Measurements from ENCODE around the gene MSX1.
A peak's percentile ranks its signal among the peaks of the same experiment; 100 is the strongest.

MSX1 gene

DNA sequence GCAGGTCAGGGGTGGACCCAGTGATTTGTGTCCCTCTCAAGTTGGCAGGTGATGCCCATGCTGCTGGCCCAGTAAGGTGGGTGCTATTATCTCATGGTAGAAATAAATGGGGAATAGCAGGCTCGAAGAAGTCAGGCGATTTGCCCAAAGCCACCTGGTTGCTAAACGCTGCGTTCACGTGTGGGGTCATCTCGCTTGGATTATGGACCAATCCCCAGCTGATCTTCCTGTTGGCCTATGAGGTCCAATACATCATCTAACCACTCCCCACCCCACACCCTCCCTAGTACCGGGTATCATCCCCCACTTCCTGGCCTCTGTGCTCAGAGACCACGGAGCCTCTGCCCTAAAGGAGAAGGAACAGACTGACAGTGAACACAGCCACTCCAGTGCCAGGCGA, 18.3 kb upstream of the MSX1 start:
- no peak for DNase-seq

GRCh38 chr4:4842476-4843441, 16.7 kb upstream of the MSX1 start:
- peak in 1 of 5 experiments; percentile 55 for DNase-seq

DNA sequence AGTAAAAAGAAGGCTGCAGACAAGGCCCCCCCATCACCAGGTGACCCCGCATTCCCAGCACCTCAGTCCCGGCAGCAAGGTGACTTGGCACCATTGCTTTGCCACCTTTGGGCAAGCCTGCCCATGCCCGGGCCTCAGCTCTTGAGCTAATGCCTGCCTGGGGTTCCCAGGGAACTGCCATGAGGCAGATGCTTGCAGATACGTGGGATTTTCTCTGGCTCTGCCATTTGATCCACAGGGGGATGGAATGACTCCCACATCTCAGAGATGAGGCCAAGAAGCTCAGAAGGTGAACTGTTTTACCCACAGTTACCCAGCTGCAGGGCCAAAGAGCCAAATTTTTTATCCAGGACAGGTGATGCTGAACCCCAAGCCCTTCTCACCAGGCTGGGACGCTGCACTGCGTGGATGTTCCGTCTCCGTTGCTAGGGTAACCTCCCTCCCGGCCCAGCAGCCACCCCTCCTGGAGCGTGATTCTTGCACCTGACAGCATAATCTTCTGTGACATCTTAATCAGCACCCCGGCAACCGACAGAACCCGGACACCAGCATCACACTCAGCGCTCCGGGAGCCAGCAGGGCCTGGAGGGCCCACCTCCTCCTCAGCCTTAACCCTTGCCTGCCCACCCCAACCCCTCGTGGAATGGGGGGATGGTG, 15.7 kb upstream of the MSX1 start:
- DNase-seq = no peak

DNA sequence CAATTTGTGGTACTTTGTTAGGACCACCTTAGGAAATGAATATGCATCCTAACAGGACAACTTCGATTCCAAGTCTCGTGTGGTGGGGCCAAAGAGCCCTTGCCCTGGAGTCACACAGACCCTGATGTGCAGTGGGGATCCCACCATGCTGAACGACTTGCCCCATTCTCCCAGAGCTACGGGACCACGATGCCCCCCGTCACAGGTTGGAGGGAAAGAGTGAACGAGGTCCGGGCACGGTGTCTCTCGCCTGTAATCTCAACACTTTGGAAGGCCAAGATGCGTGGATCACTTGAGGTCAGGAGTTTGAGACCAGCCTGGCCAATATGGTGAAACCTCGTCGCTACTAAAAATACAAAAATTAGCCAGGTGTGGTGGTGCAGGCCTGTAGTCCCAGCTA, 14.4 kb upstream of the MSX1 start:
- no peak for DNase-seq

- DNase-seq = no peak
Measured at GRCh38 chr4:4847011-4847410, 12.5 kb upstream of the MSX1 start.

DNA sequence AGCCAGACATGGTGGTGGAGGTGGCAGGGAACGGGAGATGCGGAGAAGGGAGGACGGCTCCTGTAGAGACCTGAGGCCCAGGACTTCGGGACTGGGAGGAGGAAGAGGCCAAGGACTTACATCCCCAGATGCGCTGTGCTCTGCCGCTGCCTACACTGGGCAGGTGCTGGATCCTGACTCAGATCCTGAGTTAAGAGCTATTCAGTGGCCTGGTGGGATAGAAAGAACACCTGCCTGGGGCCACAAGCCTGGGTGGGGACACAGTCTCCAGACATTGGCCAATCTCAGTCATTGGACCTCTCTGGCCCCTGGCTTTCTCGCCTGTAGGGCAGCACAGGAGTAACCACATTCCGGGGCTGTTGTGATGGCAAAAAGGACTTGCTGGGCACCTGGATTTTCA, 10.9 kb upstream of the MSX1 start:
- DNase-seq = no peak

DNA sequence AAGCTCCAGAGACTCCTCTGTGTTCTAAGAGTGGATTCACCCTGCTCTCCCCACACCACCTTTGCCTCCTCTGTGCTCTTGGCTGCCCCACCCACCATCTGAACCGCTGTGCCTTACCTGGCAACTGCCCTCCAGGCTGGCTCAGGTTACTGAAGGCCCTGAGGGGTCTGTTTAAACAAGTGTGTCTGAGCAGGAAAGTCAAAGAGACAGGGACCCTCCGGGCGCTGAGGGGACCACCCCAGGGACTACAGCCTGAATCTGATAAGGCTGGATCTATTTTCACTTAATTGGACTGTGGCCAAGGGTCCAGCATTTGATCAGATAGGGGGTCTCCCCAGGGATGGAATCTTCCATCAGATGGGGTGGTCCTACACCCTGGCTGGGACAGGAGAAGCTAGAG, 10.4 kb upstream of the MSX1 start:
- no peak for DNase-seq

DNA sequence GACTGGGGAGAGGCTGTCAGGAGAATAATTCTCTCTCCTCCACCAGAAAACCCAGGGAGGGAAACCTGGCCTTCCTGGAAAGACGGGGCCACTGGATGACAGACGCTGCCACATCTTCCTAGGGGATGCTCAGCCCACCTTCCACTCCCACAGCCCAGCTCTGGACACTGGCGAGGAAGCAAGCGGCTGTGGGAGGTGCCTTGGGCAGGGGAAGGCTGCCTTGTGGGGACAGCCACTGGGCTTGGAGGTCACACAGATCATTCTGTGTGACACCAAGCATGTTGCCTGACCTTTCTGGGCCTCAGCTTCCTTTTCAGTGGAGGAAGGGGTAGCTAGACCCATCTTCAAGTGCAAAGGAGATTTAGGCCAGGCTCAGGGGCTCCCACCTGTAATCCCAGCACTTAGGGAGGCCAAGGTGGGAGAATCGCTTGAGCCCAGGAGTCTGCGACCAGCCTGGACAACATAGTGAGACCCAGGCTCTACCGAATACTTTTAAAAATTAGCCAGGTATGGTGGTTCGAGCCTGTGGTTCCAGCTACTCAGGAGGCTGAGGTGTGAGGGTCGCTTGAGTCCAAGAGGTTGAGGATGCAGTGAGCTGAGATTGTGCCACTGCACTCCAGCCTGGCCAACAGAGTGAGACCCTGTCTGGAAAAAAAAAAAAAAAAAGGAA, 9.8 kb upstream of the MSX1 start:
- no peak for DNase-seq

DNA sequence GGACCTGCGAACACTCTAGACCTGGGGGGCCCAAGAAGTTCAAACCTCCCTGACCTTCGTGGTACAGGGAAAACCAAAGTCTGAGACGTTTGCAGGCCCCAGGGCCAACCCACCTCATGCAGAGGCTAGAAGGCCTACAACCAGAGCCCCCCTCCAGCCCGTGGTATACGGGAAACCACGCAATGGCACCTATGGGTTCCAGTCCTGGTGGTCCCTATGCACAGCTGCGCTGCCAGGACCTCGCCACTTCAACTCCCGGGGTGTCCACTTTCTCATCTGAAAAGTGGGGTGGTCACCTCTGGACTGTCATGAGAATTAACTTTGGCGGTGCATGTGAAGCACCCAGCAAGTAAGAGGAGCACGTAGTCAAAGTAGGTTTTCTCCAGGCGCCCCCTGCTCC, 8.4 kb upstream of the MSX1 start:
- no peak for DNase-seq

GRCh38 chr4:4851906-4852305, 7.6 kb upstream of the MSX1 start:
- DNase-seq = no peak

- peak in 1 of 5 experiments; percentile 55 for DNase-seq
Measured at GRCh38 chr4:4852591-4853362, 6.7 kb upstream of the MSX1 start.

DNA sequence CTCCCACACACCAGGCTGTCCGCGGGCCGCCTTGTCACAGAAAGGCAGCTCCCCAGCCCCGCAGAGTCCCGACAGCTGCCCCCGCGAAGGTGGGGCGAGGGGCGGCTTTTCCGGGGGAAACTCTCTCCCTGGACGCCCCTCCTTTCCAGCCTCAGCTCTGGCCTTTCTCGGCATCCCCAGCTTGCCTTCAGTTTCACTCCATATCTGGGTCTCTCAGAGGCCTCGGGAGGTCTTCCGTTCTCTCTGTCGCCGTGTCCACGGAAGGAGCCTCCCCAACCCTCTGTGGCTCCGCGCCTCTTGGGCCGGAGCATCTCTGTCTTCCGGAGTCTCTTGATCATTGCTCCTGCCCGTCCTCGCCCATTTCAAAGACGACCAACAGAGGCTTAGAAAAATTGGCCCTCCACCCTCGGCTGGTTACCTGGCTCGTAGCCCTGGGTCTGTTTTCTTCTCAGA, 6.1 kb upstream of the MSX1 start:
- DNase-seq = no peak

DNA sequence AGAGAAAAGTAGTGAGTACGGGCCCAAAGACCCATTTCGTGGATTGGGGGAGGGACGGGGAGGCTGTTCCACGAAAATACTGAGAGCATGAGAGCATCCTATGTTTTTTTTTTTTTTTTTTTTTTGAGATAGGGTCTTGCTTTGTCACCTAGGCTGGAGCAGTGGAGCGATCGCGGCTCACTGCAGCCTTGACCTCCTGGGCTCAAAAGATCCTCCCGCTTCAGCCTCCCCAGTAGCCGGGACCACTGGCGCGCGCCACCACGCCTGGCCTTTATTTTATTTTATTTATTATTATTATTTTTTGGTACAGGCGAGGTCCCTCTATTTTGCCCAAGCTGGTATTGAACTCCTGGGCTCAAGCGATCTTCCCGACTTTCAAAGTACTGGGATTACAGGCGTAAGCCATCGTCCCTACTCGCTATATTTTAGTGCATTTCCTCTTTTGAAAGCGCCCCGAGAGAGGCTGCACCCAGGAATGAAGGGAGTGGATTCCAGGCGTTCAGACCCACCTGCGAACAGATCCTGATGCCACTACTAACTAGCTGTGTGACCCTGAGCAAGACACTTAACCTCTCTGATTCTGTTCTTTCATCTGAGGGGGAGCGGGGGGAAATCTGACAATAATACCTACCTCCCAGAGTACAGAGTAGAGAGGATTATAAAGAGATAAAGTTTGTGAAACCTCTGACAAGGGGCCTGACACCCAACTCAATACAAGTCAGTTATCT, 5.4 kb upstream of the MSX1 start:
- DNase-seq = no peak

- no peak for DNase-seq
Measured at GRCh38 chr4:4854649-4855295, 4.7 kb upstream of the MSX1 start.

- no peak for DNase-seq
Measured at GRCh38 chr4:4855301-4856070, 4.0 kb upstream of the MSX1 start.

- no peak for DNase-seq
Measured at GRCh38 chr4:4856071-4857000, 3.1 kb upstream of the MSX1 start.

DNA sequence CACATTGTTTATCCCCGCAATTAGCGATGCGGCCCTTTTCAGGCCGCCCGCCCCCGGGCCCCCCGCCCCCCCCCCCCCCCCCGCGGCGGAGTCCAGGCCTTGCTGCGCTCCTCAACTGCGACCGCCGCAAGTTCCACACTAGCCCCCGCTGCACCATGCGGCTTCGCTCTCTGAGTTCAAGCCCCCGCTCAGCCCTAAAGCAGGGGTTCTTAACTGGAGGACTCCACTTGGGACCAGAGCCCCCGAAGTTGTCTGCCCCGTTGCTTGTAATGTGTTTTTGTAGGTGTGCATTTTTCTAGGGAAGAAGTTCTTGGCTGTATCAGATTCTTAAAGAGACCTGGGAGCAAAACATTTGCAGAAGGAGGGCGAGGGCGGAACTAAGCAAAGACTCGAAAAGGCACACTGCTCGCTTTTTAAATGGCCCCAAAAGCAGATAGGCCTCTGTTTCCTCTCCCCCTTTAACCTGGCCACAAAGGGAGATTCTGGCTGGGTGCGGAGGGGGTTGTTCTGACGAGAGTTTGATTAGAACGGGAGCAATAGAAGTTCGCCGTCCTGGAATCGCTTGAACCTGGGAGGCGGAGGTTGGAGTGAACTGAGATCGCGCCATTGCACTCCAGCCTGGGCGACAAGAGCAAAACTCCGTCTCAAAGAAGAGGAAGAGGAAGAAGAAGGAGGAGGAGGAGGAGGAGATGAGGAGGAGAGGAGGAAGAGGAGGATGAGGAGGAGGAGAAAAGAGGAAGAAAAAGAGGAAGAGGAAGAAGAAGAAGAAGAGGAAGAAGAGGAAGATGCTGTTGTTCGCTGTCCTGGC, 2.3 kb upstream of the MSX1 start:
- DNase-seq = no peak

- DNase-seq = no peak
Measured at GRCh38 chr4:4857809-4858508, 1.5 kb upstream of the MSX1 start.
